Measurements from ENCODE around the gene YPEL4.

Gene YPEL4

DNA sequence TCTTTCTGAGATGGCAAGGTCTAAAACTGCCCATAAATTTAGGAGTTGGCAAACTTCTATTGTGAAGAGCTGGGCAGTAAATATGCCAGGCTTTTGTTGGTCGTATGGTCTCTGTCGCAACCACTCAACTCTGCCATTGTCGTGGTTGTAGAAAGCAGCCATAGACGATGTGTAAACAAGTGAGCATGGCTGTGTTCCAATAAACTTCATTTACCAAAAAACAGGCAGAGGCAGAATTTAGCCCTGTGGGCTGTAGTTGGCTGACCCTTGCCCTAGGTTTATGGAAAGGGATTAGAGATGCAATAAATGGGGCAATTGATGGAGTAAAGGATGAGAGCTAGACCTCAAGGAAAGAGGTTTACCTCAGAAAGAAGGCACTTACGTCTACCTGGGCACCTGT lies 17.6 kb downstream of the YPEL4 start:
- no peak for DNase-seq (ENCODE audit: low read depth)

GRCh38 chr11:57630171-57630570 lies 19.5 kb downstream of the YPEL4 start:
- DNase-seq (ENCODE audit: low read depth) = no peak

DNA sequence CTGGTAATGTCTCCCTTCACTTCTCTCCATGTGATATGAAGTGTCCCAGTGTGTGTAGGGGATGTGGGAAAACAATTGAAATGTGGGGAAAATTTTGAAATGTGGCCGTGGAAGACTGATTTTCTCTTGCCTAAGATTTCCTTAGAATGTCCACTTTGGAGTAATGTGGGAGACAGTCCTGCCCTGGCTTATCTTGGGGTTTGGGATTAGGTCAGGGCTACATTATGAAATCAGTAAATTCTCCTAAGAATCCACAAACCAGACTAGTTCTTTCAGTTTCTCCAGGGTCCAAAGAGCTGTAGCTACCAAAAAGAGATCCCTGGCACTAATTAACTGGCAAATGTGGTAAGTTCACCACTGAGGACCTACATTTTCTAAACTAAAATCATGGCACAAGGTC lies 22.8 kb downstream of the YPEL4 start:
- DNase-seq (ENCODE audit: low read depth) = no peak

- no peak for DNase-seq (ENCODE audit: low read depth)
These were observed 24.8 kb downstream of the YPEL4 start for GRCh38 chr11:57624864-57625263.

DNA sequence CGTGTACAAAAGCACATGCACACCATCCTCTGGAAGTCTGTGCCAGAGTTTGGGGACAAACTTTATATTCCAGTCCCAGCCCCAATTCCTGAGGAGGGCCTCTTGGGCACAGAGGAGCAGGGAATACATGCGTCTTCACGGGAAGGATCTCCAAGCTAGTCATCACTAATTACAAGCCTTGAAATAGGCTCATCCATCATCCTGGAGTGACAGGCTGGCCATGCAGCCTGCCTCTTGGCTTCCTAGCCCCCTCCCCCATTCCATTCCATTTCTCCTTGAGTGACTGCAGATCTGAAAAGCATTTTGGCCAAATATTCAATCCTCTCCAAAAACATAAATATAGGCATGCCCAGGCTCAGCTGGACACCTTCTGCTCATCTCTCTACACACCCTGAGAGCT lies 27.4 kb downstream of the YPEL4 start:
- DNase-seq (ENCODE audit: low read depth) = no peak

- DNase-seq (ENCODE audit: low read depth) = no peak
These were observed 29.2 kb downstream of the YPEL4 start for GRCh38 chr11:57620467-57620866.

DNA sequence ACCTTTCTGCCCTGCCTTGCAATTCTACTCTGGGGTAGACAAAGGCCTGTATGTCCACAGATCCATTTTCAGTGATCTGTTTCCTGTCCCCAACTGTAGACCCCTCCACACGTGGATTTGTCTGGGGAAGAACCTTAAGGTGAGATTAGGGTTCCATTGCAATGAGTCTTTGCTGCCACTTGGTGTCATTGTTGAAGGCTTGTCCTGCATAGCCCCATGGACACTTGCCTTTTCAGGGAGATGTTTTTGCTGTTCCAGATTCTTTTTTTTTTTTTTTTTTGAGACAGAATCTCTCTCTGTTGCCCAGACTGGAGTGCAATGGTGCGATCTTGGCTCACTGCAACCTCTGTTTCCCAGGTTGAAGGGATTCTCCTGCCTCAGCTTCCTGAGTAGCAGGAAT lies 30.4 kb downstream of the YPEL4 start:
- DNase-seq (ENCODE audit: low read depth) = no peak

DNA sequence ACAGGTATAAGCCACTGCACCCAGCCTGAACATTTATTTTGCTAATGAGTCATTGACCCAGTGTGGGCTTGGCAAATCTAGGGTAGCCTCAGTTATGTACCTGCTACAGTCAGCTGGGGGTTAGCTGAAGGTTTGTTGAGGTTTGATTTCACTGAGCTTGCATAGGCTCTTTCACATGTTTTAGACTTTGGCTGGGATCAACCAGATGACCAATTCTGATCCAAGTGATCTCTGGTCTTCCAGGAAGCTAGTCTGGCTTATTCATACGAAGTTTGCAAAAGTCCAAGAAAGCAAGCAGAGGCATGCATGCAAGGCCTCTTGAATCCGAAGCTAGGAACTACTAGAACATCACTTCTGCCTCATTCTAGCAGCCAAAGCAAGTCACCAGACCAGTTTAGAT lies 31.3 kb downstream of the YPEL4 start:
- DNase-seq (ENCODE audit: low read depth) = no peak

DNA sequence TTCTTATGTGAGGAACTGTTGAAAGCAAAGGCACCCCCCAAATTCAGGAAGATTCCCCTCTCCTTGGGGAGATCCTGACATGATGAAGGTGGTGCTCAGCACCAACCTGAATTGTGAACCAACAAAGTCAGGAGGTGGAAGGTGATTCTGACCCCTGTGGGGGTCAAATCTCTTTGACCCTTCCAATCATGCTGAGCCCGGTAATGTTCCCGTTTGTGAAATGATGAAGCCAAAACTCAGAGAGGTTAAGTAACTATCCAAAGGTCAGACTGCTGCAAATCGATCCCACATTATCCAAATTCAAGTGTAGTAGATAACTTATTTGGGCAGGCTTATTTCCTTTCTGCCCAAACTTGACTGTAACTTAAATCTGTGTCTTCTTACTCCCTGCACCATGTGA lies 33.1 kb downstream of the YPEL4 start:
- no peak for DNase-seq (ENCODE audit: low read depth)

GRCh38 chr11:57615308-57615707 lies 34.4 kb downstream of the YPEL4 start:
- no peak for DNase-seq (ENCODE audit: low read depth)

GRCh38 chr11:57614234-57614772 lies 35.4 kb downstream of the YPEL4 start:
- DNase-seq (ENCODE audit: low read depth) = no peak

- no peak for DNase-seq (ENCODE audit: low read depth)
These were observed 39.5 kb downstream of the YPEL4 start for GRCh38 chr11:57610170-57610569.

GRCh38 chr11:57605028-57605420 lies 44.7 kb downstream of the YPEL4 start:
- no peak for DNase-seq (ENCODE audit: low read depth)

DNA sequence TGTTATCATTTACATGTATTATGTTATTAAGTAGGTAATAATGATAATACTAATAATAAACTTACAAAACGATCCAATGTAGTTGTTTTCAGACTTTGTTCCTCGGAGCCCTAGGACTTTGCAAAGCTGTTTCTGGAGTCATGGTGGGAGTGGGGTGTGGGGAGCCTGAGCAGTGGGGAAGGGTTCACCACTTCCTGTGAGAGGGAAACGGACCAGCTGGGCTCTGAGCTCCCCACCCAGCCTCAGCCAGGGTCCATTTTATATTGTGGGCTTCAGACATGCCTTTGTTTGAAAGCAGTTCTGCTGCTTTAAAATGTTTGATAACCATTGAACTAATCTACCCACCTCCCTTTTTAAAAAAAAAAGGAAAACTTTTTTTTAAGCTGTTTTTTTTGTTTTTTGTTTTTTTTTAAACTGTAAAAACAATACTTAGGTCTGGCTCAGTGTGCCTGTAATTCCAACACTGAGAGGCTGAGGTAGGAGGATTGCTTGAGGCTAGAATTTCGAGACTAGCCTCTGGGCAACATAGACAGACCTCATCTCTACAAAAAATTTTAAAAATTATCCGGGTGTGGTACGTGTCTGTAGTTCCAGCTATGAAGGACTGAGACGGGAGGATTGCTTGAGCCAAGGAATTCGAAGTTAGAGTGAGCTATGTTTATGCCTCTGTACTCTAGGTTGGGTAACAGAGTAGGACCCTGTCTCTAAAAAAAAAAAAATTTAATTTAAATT lies 45.2 kb downstream of the YPEL4 start:
- no peak for DNase-seq (ENCODE audit: low read depth)

DNA sequence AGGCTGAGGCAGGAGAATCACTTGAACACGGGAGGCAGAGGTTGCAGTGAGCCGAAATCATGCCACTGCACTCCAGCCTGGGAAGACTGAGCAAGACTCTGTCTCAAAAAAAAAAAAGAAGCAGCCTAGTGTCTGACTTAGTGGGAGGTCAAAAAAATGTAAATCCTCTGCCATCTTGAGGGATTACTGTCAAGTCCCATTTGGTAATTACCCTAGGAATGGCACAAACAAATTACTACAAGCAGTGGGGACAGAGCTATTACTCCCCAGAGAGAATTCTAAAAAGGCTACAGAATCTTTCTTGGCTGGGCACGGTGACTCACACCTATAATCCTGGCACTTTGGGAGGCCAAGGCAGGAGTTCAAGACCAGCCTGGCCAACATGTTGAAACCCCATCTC lies 48.4 kb downstream of the YPEL4 start:
- DNase-seq (ENCODE audit: low read depth) = no peak

DNA sequence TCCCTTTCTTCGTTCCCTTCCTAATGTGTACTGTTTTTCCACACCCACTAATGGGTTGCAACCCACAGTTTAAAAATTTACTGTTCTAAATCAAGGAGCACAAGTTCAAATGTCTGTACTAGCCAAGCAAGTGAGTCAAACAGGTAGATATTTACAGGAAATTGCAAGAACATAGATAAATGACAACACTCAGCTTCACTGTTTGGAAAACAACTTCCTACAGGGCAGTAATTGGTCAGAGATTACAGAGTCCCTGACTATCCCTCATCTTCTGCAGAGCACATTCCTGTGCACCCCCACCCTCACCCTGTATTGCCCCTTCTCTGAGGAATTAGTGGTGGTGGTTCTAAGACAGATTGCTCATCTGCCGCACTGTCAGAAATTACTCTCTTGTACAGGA lies 50.3 kb downstream of the YPEL4 start:
- DNase-seq (ENCODE audit: low read depth) = no peak

DNA sequence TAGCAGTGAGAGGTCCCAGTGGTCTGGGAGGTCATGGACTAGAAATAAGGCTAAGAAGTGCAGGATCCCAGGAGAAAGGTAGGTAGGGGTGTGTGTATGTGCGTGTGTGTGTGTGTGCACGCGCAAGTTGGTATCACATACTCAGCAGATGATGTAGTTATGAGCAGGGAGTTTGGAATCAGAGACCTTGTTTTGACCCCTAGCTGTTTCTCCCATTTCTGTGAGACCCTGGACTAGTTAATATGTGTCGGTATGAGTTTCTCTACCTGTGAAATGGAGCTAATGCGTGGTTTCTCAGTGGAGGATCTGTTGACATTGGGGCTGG lies 50.9 kb downstream of the YPEL4 start:
- no peak for DNase-seq (ENCODE audit: low read depth)

DNA sequence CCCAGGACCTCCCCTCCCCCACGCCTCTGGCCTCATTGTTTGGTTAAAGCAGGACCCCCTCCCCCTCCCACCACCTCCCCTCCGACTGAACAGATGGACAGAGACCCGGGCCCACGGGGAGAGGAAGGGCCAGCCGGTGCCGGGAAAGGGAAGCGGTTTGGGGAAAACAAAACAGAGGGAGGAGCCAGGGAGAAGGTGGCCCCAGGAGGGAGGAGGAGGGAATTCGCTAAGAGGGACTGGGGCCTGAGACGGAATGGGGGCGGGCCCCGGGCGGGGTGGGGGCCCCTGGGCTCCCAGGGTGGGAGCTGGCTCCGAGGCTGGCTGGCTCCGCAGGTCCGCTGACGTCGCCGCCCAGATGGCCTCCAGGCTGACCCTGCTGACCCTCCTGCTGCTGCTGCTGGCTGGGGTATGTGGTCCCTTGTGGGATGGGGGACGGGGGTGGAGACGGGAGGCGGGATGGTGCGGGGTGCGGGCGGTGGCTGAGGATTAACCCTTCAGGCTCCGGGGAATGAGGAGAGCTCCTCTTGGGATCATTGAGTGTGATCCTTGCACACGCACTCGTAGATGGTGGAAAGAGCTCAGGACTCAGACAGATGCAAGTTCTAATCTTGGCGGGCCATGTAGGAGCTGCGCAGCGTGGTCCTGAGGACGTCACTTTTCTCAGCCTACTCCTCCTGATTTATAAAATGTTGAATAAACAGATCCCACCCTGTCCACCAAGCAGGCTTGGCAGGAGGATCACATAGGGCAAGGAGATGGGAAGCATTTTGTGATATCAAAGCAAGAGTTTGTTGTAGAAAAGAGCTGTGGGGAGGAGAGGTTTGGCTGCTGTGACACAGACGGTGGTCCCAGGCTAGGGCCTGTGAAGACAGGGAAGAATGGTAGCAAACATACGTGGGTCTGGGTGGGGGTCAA lies 51.5 kb downstream of the YPEL4 start:
- DNase-seq (ENCODE audit: low read depth) = no peak

DNA sequence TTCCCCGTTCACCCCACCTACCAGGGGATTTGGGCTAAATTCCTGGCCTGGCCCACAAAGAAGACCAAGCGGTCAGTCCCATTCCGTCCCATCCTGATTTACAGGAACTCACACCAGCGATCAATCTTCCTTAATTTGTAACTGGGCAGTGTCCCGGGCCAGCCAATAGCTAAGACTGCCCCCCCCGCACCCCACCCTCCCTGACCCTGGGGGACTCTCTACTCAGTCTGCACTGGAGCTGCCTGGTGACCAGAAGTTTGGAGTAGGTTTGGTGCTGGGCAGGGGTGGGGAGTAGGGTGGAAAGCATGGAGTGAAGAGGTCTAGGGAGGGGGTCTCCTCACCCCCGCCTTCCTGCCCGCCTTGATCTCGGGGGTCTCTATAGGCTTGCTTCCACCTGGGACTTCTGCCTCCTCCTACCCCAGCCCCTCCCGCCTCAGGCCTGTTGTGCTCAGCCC lies 52.2 kb downstream of the YPEL4 start, which contains the start of gene SERPING1:
TSS of gene SERPING1 (plus strand) at position 225 of the 455 bp plus-strand sequence. CDS start 586 bp downstream, outside the sequence.
- no peak for DNase-seq (ENCODE audit: low read depth)

DNA sequence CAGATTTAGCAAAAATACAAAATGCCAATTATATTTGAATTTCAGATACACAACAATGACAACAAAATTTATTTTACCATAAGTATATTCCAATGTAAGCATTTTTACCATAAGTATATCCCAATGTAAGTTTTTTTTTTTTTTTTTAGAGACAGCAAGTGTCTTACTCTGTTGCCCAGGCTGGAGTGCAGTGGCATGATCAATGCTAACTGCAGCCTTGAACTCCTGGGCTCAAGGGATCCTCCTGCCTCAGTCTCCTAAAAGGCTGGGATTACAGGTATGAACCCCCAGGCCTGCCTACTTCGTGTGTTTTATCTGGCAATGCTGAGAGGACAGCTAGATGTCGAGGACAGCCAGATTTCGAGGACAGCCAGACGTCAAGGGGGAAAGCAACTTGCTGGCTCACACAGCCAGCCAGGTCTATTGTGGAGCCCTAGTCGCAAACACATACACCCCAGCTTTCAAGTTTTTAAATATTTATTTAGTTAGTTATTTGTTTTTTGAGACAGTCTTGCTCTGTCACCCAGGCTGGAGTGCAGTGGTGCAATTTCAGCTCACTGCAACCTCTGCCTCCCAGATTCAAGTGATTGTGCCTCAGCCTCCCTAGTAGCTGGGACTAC lies 53.3 kb downstream of the YPEL4 start:
- DNase-seq (ENCODE audit: low read depth) = no peak
